ENCODE measurements around the gene SPRING1. TPM values are rescaled to one million over a fixed set of nuclear protein-coding genes. Genes with fewer than 3 reads are reported as not detected.
A peak's percentile ranks its signal among the peaks of the same experiment; 100 is the strongest.

Gene SPRING1
- total RNA-seq, 1 experiment from 2014 or later, result 44.2 TPM

- Histone ChIP-seq H3K27me3 (ENCODE audit: insufficient read depth, low read length) (no peaks in the 10 kb centered on the region), H2BK5ac (ENCODE audit: insufficient read length, low read length) (no peak overlapping the region), H4K91ac (ENCODE audit: insufficient read length, low read depth, low read length) (no peak overlapping the region), H2BK12ac (ENCODE audit: insufficient read length, low read depth, low read length) (no peak overlapping the region), H3K4me1 (ENCODE audit: insufficient read depth, low read length) (no peaks in the 10 kb centered on the region), H3K4me2 (ENCODE audit: insufficient read depth, insufficient read length, low read length) (no peak overlapping the region), H2AK5ac (ENCODE audit: insufficient read length, low read length) (no peak overlapping the region), H3K27ac (ENCODE audit: insufficient read length, low read depth, low read length) (no peak overlapping the region), H3K23me2 (ENCODE audit: insufficient read length, low read depth, low read length, poor library complexity, severe bottlenecking) (no peaks in the 10 kb centered on the region), H3K79me1 (ENCODE audit: insufficient read depth, low read depth, low read length, poor library complexity, severe bottlenecking) (no peaks in the 10 kb centered on the region), H3K56ac (ENCODE audit: insufficient read length, low read depth, low read length) (no peak overlapping the region), H3K14ac (ENCODE audit: insufficient read depth, low read length) (no peak overlapping the region), H4K20me1 (ENCODE audit: control insufficient read depth, insufficient read depth, insufficient read length) (no peaks in the 10 kb centered on the region), H3K23ac (ENCODE audit: insufficient read length, low read depth, low read length) (no peak overlapping the region), H3K18ac (ENCODE audit: insufficient read length, low read depth, low read length) (no peak overlapping the region), H3K4ac (ENCODE audit: low read depth, low read length) (no peak overlapping the region), H2BK15ac (ENCODE audit: low read depth, low read length) (no peak overlapping the region), H4K5ac (ENCODE audit: insufficient read length, low read depth, low read length) (no peak overlapping the region), H2BK120ac (ENCODE audit: low read depth, low read length, poor library complexity, severe bottlenecking) (no peak overlapping the region), H2BK20ac (ENCODE audit: low read depth, low read length, poor library complexity, severe bottlenecking) (no peak overlapping the region), H3K9ac (ENCODE audit: extremely low read depth, insufficient read length, low read length) (no peak overlapping the region), H3K79me2 (ENCODE audit: insufficient read depth, low read length) (no peaks in the 10 kb centered on the region), H3T11ph (ENCODE audit: low read length) (no peak overlapping the region), H4K8ac (replicated peaks; ENCODE audit: insufficient read length, low read depth, low read length) (no peak overlapping the region), H3K9me3 (ENCODE audit: control insufficient read depth, low read depth, low read length) (no peaks in the 10 kb centered on the region), H2AFZ (ENCODE audit: low read length) (no peak overlapping the region)
- H3K4me1 Mint-ChIP-seq, result peaks cover 7 to 21% of the 10 kb centered on the region in 2 experiments
- WGBS (ENCODE audit: extremely low coverage, insufficient read length, low lambda C conversion rate), result no CpG with 5 or more reads among the region's 4 CpGs
- no peak overlapping the region for H3K4me3 Mint-ChIP-seq
- DNase-seq, result no peak
- H3K9me3 Mint-ChIP-seq, result no peaks in the 10 kb centered on the region; a peak in 1 of 5 replicates
- H3K27me3 Mint-ChIP-seq (ENCODE audit: low read depth), result no peaks in the 10 kb centered on the region
- H3K36me3 Mint-ChIP-seq (ENCODE audit: insufficient read depth in 1 of 3, low read depth in 3 of 3), result peaks cover 10 to 52% (median 27%) of the 10 kb centered on the region in 3 experiments; a peak in 6 of 7 replicates
- peak overlapping the region in 1 of 3 experiments; percentile 27; a peak in 2 of 7 replicates for H3K27ac Mint-ChIP-seq
- TF ChIP-seq, protein P1, sequence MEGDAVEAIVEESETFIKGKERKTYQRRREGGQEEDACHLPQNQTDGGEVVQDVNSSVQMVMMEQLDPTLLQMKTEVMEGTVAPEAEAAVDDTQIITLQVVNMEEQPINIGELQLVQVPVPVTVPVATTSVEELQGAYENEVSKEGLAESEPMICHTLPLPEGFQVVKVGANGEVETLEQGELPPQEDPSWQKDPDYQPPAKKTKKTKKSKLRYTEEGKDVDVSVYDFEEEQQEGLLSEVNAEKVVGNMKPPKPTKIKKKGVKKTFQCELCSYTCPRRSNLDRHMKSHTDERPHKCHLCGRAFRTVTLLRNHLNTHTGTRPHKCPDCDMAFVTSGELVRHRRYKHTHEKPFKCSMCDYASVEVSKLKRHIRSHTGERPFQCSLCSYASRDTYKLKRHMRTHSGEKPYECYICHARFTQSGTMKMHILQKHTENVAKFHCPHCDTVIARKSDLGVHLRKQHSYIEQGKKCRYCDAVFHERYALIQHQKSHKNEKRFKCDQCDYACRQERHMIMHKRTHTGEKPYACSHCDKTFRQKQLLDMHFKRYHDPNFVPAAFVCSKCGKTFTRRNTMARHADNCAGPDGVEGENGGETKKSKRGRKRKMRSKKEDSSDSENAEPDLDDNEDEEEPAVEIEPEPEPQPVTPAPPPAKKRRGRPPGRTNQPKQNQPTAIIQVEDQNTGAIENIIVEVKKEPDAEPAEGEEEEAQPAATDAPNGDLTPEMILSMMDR (conservative IDR thresholded peaks at IDR 0.05), result no peak
These were observed 23.6 kb upstream of the SPRING1 start for GRCh38 chr12:116761499-116761898.
